A673 (cell line): ENCODE data around the gene USP10.

Experiments
- EZH2 ChIP-seq: fragments of 200-600 bp; sonication (generic); IDR thresholded peaks from 2 replicates; pipeline ENCODE4 v1.6.1; 2017; ENCODE audit warnings: borderline replicate concordance, low read depth, mild to moderate bottlenecking, mixed read lengths, antibody characterized with exemption, low read length; ENCODE audit not compliant: poor library complexity, severe bottlenecking
- TF ChIP-seq, protein P1 (sequence below): fragments of 300-800, 200-600 bp; sonication (generic); conservative IDR thresholded peaks from 2 replicates; pipeline ENCODE4 v1.5.1; 2017; ENCODE audit warnings: low read depth, mild to moderate bottlenecking, antibody characterized with exemption, low read length, moderate library complexity, mixed read lengths

DNA sequence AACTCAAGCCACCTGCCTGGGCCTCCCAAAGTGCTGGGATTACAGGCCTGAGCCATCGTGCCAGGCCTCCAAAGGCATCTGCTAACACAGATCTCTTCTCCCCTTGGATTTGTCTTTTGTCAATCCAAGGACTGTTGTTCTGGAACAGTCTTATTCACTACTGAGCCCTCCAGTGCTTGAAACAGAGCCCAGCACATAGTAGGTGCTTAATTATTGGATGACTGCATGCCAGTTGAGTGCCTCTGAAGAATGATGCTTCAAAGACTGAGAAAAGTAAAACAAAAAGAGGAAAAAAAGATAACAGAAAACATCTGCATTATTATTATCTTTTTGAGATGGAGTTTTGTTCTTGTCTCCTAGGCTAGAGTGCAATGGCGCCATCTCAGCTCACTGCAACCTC, 118.3 kb downstream of the USP10 start:
- TF ChIP-seq, protein P1, sequence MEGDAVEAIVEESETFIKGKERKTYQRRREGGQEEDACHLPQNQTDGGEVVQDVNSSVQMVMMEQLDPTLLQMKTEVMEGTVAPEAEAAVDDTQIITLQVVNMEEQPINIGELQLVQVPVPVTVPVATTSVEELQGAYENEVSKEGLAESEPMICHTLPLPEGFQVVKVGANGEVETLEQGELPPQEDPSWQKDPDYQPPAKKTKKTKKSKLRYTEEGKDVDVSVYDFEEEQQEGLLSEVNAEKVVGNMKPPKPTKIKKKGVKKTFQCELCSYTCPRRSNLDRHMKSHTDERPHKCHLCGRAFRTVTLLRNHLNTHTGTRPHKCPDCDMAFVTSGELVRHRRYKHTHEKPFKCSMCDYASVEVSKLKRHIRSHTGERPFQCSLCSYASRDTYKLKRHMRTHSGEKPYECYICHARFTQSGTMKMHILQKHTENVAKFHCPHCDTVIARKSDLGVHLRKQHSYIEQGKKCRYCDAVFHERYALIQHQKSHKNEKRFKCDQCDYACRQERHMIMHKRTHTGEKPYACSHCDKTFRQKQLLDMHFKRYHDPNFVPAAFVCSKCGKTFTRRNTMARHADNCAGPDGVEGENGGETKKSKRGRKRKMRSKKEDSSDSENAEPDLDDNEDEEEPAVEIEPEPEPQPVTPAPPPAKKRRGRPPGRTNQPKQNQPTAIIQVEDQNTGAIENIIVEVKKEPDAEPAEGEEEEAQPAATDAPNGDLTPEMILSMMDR, result no peak
- no peak for TF ChIP-seq EZH2
